Measurements from ENCODE around the gene CACHD1.

DNA sequence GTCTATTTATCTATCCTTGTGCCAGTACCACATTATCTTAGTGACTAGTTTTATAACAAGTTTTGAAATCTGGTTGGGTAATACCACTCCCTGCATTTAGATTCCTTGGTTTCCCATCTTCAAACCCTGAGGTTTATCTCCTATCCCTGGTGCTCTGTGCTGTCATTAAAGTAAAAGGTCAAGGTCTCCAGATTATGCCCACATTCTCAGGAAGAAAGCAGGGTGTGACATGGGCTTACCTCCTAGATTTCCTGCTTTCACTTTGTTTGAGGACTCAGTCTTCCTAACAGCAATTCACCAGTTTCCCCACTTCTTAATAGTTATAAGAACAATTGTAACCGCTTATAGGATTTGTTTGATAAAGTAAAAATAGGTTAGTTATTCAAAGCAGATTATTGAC is 86.0 kb downstream of the CACHD1 start:
- no peak for TF ChIP-seq EZH2phosphoT487 (IDR thresholded peaks at IDR 0.05; ENCODE audit: borderline replicate concordance, low read depth, low read length)
- TF ChIP-seq, protein P1, sequence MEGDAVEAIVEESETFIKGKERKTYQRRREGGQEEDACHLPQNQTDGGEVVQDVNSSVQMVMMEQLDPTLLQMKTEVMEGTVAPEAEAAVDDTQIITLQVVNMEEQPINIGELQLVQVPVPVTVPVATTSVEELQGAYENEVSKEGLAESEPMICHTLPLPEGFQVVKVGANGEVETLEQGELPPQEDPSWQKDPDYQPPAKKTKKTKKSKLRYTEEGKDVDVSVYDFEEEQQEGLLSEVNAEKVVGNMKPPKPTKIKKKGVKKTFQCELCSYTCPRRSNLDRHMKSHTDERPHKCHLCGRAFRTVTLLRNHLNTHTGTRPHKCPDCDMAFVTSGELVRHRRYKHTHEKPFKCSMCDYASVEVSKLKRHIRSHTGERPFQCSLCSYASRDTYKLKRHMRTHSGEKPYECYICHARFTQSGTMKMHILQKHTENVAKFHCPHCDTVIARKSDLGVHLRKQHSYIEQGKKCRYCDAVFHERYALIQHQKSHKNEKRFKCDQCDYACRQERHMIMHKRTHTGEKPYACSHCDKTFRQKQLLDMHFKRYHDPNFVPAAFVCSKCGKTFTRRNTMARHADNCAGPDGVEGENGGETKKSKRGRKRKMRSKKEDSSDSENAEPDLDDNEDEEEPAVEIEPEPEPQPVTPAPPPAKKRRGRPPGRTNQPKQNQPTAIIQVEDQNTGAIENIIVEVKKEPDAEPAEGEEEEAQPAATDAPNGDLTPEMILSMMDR (conservative IDR thresholded peaks at IDR 0.05; ENCODE audit: low read length), result no peak
